ENCODE data around the gene LUZP2.

The LUZP2 gene

DNA sequence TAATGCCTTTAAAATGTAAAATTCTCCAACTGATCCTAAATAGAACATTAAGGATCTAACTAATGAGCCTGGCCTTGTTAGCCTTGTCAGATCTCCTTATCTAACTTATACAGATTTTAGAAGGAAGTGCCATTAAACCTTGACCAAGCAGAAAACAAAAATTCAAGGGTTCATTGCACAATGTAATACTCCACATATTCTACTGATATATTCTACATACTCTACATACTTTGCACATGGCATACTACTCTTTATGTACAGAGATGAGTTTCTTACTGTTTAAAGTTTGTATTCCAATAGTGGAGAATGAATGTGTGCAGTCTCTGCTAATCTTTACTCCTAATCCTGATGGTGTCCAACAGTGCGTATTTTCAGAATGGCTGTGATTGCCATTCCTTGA is 297.2 kb downstream of the LUZP2 start:
- TF ChIP-seq, protein P1, sequence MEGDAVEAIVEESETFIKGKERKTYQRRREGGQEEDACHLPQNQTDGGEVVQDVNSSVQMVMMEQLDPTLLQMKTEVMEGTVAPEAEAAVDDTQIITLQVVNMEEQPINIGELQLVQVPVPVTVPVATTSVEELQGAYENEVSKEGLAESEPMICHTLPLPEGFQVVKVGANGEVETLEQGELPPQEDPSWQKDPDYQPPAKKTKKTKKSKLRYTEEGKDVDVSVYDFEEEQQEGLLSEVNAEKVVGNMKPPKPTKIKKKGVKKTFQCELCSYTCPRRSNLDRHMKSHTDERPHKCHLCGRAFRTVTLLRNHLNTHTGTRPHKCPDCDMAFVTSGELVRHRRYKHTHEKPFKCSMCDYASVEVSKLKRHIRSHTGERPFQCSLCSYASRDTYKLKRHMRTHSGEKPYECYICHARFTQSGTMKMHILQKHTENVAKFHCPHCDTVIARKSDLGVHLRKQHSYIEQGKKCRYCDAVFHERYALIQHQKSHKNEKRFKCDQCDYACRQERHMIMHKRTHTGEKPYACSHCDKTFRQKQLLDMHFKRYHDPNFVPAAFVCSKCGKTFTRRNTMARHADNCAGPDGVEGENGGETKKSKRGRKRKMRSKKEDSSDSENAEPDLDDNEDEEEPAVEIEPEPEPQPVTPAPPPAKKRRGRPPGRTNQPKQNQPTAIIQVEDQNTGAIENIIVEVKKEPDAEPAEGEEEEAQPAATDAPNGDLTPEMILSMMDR (IDR thresholded peaks at IDR 0.05; ENCODE audit: unreplicated experiment in 3 of 3): no peak
- no peak overlapping the region for H3K27ac Mint-ChIP-seq
- no peaks in the 10 kb centered on the region for H3K9me3 Mint-ChIP-seq
- no peak overlapping the region for H3K4me3 Mint-ChIP-seq
- H3K27me3 Mint-ChIP-seq (ENCODE audit: low read depth): no peaks in the 10 kb centered on the region
- peaks cover 18% of the 10 kb centered on the region for H3K4me1 Mint-ChIP-seq
- H3K36me3 Mint-ChIP-seq (ENCODE audit: low read depth): no peaks in the 10 kb centered on the region

DNA sequence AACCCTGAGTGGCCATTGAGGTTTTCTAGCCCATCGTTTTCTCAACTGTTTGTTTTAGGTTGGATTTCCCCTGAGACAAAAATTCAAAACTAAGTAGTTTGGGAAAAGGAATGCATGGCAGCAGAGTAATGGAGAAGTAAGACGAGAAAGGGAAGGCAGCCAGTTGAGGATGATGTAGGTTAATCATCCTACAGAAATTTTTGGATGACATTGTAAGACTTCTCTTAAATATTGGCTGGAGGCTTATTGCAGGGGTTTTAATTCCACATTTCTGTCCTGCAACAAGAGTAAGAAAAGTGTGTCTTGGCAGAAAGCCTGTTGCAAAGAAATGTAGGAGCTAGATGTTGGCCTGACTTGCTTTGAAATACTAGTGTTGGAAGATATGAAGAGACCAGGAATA is 308.8 kb downstream of the LUZP2 start:
- H3K4me1 Mint-ChIP-seq: peaks cover 8% of the 10 kb centered on the region
- no peaks in the 10 kb centered on the region for H3K36me3 Mint-ChIP-seq (ENCODE audit: low read depth)
- TF ChIP-seq, protein P1 (IDR thresholded peaks at IDR 0.05; ENCODE audit: unreplicated experiment in 3 of 3): no peak

DNA sequence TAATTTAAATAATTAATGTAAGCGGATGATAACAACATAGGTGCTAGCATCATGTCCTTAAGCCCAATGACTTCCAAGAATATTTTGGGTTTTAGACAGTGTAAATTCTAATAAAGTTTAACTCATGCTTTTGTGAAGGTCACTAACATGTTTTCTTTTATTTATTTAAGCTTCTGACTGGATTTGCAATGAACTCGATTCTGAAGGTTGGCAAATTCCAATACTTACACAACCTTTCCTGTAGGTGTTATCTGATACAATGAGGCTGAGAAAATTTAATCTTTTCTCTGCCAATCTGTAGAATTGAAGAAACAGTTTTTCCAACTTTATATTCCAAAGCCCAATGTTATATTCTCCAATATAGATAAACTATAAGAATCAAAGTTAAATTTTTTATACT is 311.3 kb downstream of the LUZP2 start:
- TF ChIP-seq, protein P1 (IDR thresholded peaks at IDR 0.05; ENCODE audit: unreplicated experiment in 3 of 3): no peak
- peaks cover 9% of the 10 kb centered on the region for H3K9me3 Mint-ChIP-seq
- no peak overlapping the region for H3K4me3 Mint-ChIP-seq
- H3K27me3 Mint-ChIP-seq (ENCODE audit: low read depth): peaks cover 4% of the 10 kb centered on the region
- no peak overlapping the region for H3K27ac Mint-ChIP-seq
- peaks cover 8% of the 10 kb centered on the region for H3K4me1 Mint-ChIP-seq
- H3K36me3 Mint-ChIP-seq (ENCODE audit: low read depth): no peaks in the 10 kb centered on the region

More for the DNA sequence above, 308.8 kb downstream of the LUZP2 start:
- peaks cover 9% of the 10 kb centered on the region for H3K9me3 Mint-ChIP-seq
- H3K27me3 Mint-ChIP-seq (ENCODE audit: low read depth): no peaks in the 10 kb centered on the region
- H3K4me3 Mint-ChIP-seq: no peak overlapping the region
- H3K27ac Mint-ChIP-seq: peak overlapping the region in 2 of 3 experiments; percentile 44 to 75

DNA sequence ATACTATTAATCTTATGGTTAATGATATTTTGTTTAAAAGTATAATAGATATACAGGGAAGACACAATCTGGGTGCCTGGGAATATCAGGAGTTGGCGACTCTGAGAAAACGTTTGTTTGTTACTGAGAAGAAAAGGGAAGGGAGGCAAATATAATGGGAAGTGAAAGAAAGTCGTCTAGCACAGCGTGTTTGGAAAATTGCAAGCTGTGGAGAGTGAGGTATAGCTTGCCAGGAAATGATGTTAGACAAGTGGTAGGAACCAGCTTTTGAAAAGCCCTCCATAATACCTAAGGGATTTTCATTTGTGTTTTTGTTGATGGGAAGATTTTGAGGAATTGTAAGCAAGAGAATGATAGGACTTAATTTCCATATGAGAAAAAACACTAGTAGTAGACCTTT is 322.2 kb downstream of the LUZP2 start:
- Mint-ChIP-seq H3K9me3 (no peaks in the 10 kb centered on the region), H3K4me3 (no peak overlapping the region), H3K27ac (no peak overlapping the region), H3K36me3 (ENCODE audit: low read depth) (no peaks in the 10 kb centered on the region), H3K27me3 (ENCODE audit: low read depth) (no peaks in the 10 kb centered on the region), H3K4me1 (no peaks in the 10 kb centered on the region)
- TF ChIP-seq, protein P1 (IDR thresholded peaks at IDR 0.05; ENCODE audit: unreplicated experiment in 3 of 3): no peak

DNA sequence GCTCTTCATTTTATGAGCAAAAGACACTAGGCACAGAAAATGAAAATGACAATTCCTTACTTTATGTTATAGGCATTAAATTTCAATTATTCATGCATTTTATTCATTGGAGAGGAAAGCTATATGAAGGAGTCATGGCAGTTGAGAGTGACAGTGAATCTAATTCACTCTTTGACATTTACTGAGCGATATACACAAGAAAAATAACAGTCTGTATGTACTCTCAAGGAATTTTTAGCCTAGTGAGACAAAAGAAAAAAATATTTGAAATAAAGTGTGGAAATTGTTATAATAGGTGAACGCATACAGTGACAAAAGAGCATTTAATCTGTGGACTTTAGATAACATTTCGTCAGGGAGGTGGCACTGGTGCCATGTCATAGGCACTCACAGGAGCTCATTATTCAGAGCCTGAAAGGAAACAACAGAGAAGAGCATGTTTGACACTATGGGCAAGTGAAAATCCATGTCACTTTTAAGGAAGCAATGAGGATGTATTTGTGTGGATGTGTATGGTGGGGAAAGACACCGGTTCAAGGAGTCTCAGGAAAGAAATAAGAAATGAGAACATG is 323.1 kb downstream of the LUZP2 start:
- Mint-ChIP-seq H3K27me3 (ENCODE audit: low read depth) (no peaks in the 10 kb centered on the region), H3K27ac (no peak overlapping the region)
- TF ChIP-seq, protein P1 (IDR thresholded peaks at IDR 0.05; ENCODE audit: unreplicated experiment in 3 of 3): no peak

GRCh38 chr11:24820541-24820940 is 323.7 kb downstream of the LUZP2 start:
- H3K27me3 Mint-ChIP-seq (ENCODE audit: low read depth): no peaks in the 10 kb centered on the region
- no peaks in the 10 kb centered on the region for H3K9me3 Mint-ChIP-seq
- TF ChIP-seq, protein P1 (IDR thresholded peaks at IDR 0.05; ENCODE audit: unreplicated experiment in 3 of 3): no peak
- H3K4me3 Mint-ChIP-seq: no peak overlapping the region
- H3K27ac Mint-ChIP-seq: no peak overlapping the region
- H3K36me3 Mint-ChIP-seq (ENCODE audit: low read depth): no peaks in the 10 kb centered on the region
- no peaks in the 10 kb centered on the region for H3K4me1 Mint-ChIP-seq

More for the DNA sequence above, 323.1 kb downstream of the LUZP2 start:
- Mint-ChIP-seq H3K9me3 (no peaks in the 10 kb centered on the region), H3K36me3 (ENCODE audit: low read depth) (no peaks in the 10 kb centered on the region), H3K4me1 (no peaks in the 10 kb centered on the region), H3K4me3 (no peak overlapping the region)
